MG63 (cell line): ENCODE measurements around the gene CFD. TPM values are rescaled to one million over a fixed set of nuclear protein-coding genes. Genes with fewer than 3 reads are reported as not detected.
"Not testable (repeated sequence)": the region's sequence is repeated elsewhere in the genome, so short reads cannot be mapped to it uniquely, and the experiment has no call there.

Experiments
- DNase-seq: peaks from one replicate; pipeline ENCODE4 v3.0.0-alpha.2; 2020
- H3K27me3 ChIP-seq: fragments of 250-450 bp; sonication (Bioruptor Pico); 2 replicates; pipeline ENCODE4 v1.5.1; 2020; ENCODE audit warnings: mild to moderate bottlenecking, moderate library complexity
- H3K36me3 ChIP-seq: fragments of 250-450 bp; sonication (Bioruptor Pico); 2 replicates; pipeline ENCODE4 v1.5.1; 2020; ENCODE audit warnings: mild to moderate bottlenecking, moderate library complexity
- H3K4me3 ChIP-seq: fragments of 250-450 bp; sonication (Bioruptor Pico); 2 replicates; pipeline ENCODE4 v1.5.1; 2020; ENCODE audit warnings: mild to moderate bottlenecking, moderate library complexity
- H3K9me3 ChIP-seq: fragments of 250-450 bp; sonication (Bioruptor Pico); 2 replicates; pipeline ENCODE4 v1.5.1; 2020; ENCODE audit warnings: mild to moderate bottlenecking, moderate library complexity
- total RNA-seq: library from RNA; depleted of rRNA; stranded (reverse); fragments of >200 nt; shearing (Covaris generic); gene quantifications from 2 replicates; pipeline ENCODE4 v1.2.3, GENCODE V29; 2014; ENCODE audit warnings: low replicate concordance

The CFD gene
- total RNA-seq, 1 experiment from 2014 or later = 2.8 TPM

GRCh38 chr19:890831-891230 lies 31.4 kb downstream of the CFD start:
- Histone ChIP-seq H3K27me3 (no peaks in the 10 kb centered on the region), H3K36me3 (peaks cover 8% of the 10 kb centered on the region), H3K4me3 (no peak overlapping the region), H3K9me3 (no peaks in the 10 kb centered on the region)
- no peak for DNase-seq

- H3K27me3 ChIP-seq, H3K36me3 ChIP-seq, DNase-seq, H3K9me3 ChIP-seq: not testable (repeated sequence)
- peak overlapping the region; percentile 67 for H3K4me3 ChIP-seq
These were observed 32.1 kb downstream of the CFD start for GRCh38 chr19:891421-892200.

GRCh38 chr19:892243-892893 lies 32.9 kb downstream of the CFD start:
- DNase-seq = peak; percentile 24
- Histone ChIP-seq H3K9me3 (no peaks in the 10 kb centered on the region), H3K27me3 (no peaks in the 10 kb centered on the region), H3K4me3 (peak overlapping the region; percentile 67), H3K36me3 (peaks cover 4% of the 10 kb centered on the region)

- DNase-seq = peak; percentile 83
- Histone ChIP-seq H3K36me3 (peaks cover 4% of the 10 kb centered on the region), H3K27me3 (no peaks in the 10 kb centered on the region), H3K9me3 (no peaks in the 10 kb centered on the region), H3K4me3 (peak within 1 kb of the TSS; percentile 67)
These were observed 33.6 kb downstream of the CFD start, which contains the start of the genes MED16 and RNU6-9 for GRCh38 chr19:892894-893689. MED16 (minus strand) TSS chr19:893187; CDS start chr19:891131, 2,056 bp downstream. RNU6-9 (plus strand) TSS chr19:893484.

- H3K36me3 ChIP-seq = no peaks in the 10 kb centered on the region
- H3K27me3 ChIP-seq = no peaks in the 10 kb centered on the region
- H3K9me3 ChIP-seq = no peaks in the 10 kb centered on the region
- no peak for DNase-seq
- H3K4me3 ChIP-seq = no peak overlapping the region
These were observed 37.0 kb downstream of the CFD start for GRCh38 chr19:896434-896833.

- H3K27me3 ChIP-seq = no peaks in the 10 kb centered on the region
- no peak overlapping the region for H3K4me3 ChIP-seq
- no peak for DNase-seq
- no peaks in the 10 kb centered on the region for H3K9me3 ChIP-seq
- no peaks in the 10 kb centered on the region for H3K36me3 ChIP-seq
These were observed 37.5 kb downstream of the CFD start for GRCh38 chr19:896999-897398.

- Histone ChIP-seq H3K36me3 (no peaks in the 10 kb centered on the region), H3K4me3 (no peak overlapping the region), H3K9me3 (no peaks in the 10 kb centered on the region), H3K27me3 (no peaks in the 10 kb centered on the region)
- no peak for DNase-seq
These were observed 38.1 kb downstream of the CFD start for GRCh38 chr19:897442-898039.

GRCh38 chr19:898663-899062 lies 39.2 kb downstream of the CFD start:
- Histone ChIP-seq H3K36me3 (no peaks in the 10 kb centered on the region), H3K9me3 (no peaks in the 10 kb centered on the region), H3K27me3 (no peaks in the 10 kb centered on the region), H3K4me3 (no peak overlapping the region)
- no peak for DNase-seq

GRCh38 chr19:899336-900042 lies 40.0 kb downstream of the CFD start:
- Histone ChIP-seq H3K27me3 (no peaks in the 10 kb centered on the region), H3K4me3 (no peak overlapping the region), H3K9me3 (no peaks in the 10 kb centered on the region), H3K36me3 (no peaks in the 10 kb centered on the region)
- no peak for DNase-seq

- Histone ChIP-seq H3K4me3 (no peak overlapping the region), H3K36me3 (no peaks in the 10 kb centered on the region), H3K27me3 (no peaks in the 10 kb centered on the region), H3K9me3 (no peaks in the 10 kb centered on the region)
- no peak for DNase-seq
These were observed 40.5 kb downstream of the CFD start for GRCh38 chr19:900043-900301.

- no peak for DNase-seq
- Histone ChIP-seq H3K9me3 (no peaks in the 10 kb centered on the region), H3K4me3 (no peak overlapping the region), H3K27me3 (no peaks in the 10 kb centered on the region), H3K36me3 (no peaks in the 10 kb centered on the region)
These were observed 41.0 kb downstream of the CFD start for GRCh38 chr19:900302-901111.

GRCh38 chr19:901216-902092 lies 42.0 kb downstream of the CFD start:
- Histone ChIP-seq H3K9me3 (no peaks in the 10 kb centered on the region), H3K27me3 (no peaks in the 10 kb centered on the region), H3K4me3 (no peak overlapping the region), H3K36me3 (no peaks in the 10 kb centered on the region)
- no peak for DNase-seq

- Histone ChIP-seq H3K4me3 (no peak overlapping the region), H3K27me3 (no peaks in the 10 kb centered on the region), H3K36me3 (no peaks in the 10 kb centered on the region), H3K9me3 (no peaks in the 10 kb centered on the region)
- no peak for DNase-seq
These were observed 42.6 kb downstream of the CFD start for GRCh38 chr19:902093-902370.

GRCh38 chr19:902446-903226 lies 43.2 kb downstream of the CFD start:
- H3K9me3 ChIP-seq = no peaks in the 10 kb centered on the region
- no peaks in the 10 kb centered on the region for H3K36me3 ChIP-seq
- peak; percentile 64 for DNase-seq
- no peaks in the 10 kb centered on the region for H3K27me3 ChIP-seq
- H3K4me3 ChIP-seq = no peak overlapping the region
